Right lobe of liver (tissue), 6 donors: ENCODE data around the gene SPATS2. TPM values are rescaled to one million over a fixed set of nuclear protein-coding genes. Genes with fewer than 3 reads are reported as not detected.

Experiments
- ATAC-seq, 4 donors: fragments of 200-7000 bp; cut with Tn5 transposase; one replicate each; pipeline ENCODE4 v1.9.1; 2020; ENCODE audit warnings: mild to moderate bottlenecking in 4 of 4, moderate library complexity in 4 of 4
- DNase-seq, 3 donors: peaks; one replicate each; pipeline ENCODE4 v3.0.0-alpha.2; 2020
- H3K27ac ChIP-seq, 3 donors: fragments of 200-600 bp; one replicate each; pipeline ENCODE4 v1.8.0; 2022
- H3K27me3 ChIP-seq, 2 donors: fragments of 200-600 bp; one replicate each; pipeline ENCODE4 v1.8.0; 2022
- H3K36me3 ChIP-seq, 4 donors: fragments of 200-600 bp; sonication (generic) in 1 of 4; one replicate each; pipeline versions ENCODE4 v1.5.1 to v1.8.0; 2017 to 2022; ENCODE audit warnings: control low read depth in 1 of 4
- H3K4me1 ChIP-seq, 4 donors: fragments of 200-600 bp; sonication (generic) in 1 of 4; one replicate each; pipeline versions ENCODE4 v1.5.1 to v1.8.0; 2017 to 2022; ENCODE audit warnings: control low read depth in 1 of 4
- H3K4me3 ChIP-seq, 3 donors: fragments of 200-600 bp; one replicate each; pipeline ENCODE4 v1.8.0; 2022
- H3K9me3 ChIP-seq, 4 donors: fragments of 200-600 bp; sonication (generic) in 1 of 4; one replicate each; pipeline versions ENCODE4 v1.5.1 to v1.8.0; 2017 to 2022; ENCODE audit warnings: control low read depth in 1 of 4
- POLR2A ChIP-seq: fragments of 450-650 bp; IDR thresholded peaks from one replicate; pipeline ENCODE4 v1.6.1; 2017; ENCODE audit warnings: antibody characterized with exemption, mild to moderate bottlenecking
- WGBS: methylation state at CpG from one replicate; pipeline ENCODE4 v1.1.6; 2018; ENCODE audit warnings: low coverage, low lambda C conversion rate; ENCODE audit not compliant: insufficient coverage; ENCODE audit errors: missing lambda C conversion rate; 5-methylcytosine and 5-hydroxymethylcytosine counted together
- intact Hi-C, 2 donors: fragments of 100-400 bp; cut with DNase I; formaldehyde crosslinking; loops; one replicate each; pipeline versions ENCODE4 v1.11.2 to v1.14.1; 2022
- total RNA-seq, 6 experiments: library from RNA; depleted of rRNA in 2 of 6; stranded (reverse); fragments of >200 nt in 2 of 6; fragmentation: NEBNext Ultra II Directional in 3 of 6; extraction: Animal tissue kit (Norgen Biotek cat#: 25700) in 3 of 6; gene quantifications; one replicate each; pipeline versions ENCODE4 v1.1.0 to v1.2.4, GENCODE V29; 2016 to 2023
- TF ChIP-seq, protein P1 (sequence below), 4 donors: fragments of 200-600 bp in 3 of 4; fragments of 450-650 bp in 1 of 4; IDR thresholded peaks; one replicate each; pipeline versions ENCODE4 v1.5.1 to v1.8.0; 2016 to 2022; ENCODE audit warnings: antibody characterized with exemption in 4 of 4, mild to moderate bottlenecking in 2 of 4
- donor health status: DM: no; HTN: yes; CAD: no.
- donor health status: DM: no; HTN: no; CAD: no.
- donor health status: DM: no; HTN: no; CAD: no.
- donor health status: DM: no; HTN: yes; CAD: no.
- donor health status: DM: no; HTN: yes; CAD: no.

The SPATS2 gene
- total RNA-seq, 6 experiments from 2014 or later: 3.2 to 6.1 (median 4.4) TPM

DNA sequence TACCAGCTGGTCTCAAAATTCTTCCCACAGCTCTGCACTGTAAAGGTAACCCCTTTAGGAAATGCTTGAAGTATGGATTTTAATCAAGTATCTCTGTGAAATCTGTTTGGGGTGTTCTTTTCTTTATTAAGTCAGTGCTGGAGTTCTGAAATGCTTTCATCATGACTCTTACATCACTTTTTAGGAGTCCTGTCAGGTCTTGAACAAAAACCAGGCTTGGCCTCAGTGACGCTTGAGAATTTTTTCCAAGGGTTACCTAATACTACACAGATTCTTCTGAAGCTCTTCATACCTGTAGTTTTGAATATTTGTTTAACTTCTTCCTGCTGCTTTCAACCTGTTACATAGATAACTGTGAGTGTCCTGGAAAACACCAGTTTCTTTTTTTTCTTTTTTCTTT, 124.6 kb downstream of the SPATS2 start:
- 100% methylated on average over 1 of the region's 1 CpG for WGBS
- Histone ChIP-seq H3K4me3 (no peak overlapping the region), H3K36me3 (no peaks in the 10 kb centered on the region), H3K27me3 (no peaks in the 10 kb centered on the region), H3K27ac (no peak overlapping the region), H3K9me3 (no peaks in the 10 kb centered on the region), H3K4me1 (no peaks in the 10 kb centered on the region)
- ATAC-seq: no peak
- intact Hi-C loops: no loop called here
- TF ChIP-seq, protein P1, sequence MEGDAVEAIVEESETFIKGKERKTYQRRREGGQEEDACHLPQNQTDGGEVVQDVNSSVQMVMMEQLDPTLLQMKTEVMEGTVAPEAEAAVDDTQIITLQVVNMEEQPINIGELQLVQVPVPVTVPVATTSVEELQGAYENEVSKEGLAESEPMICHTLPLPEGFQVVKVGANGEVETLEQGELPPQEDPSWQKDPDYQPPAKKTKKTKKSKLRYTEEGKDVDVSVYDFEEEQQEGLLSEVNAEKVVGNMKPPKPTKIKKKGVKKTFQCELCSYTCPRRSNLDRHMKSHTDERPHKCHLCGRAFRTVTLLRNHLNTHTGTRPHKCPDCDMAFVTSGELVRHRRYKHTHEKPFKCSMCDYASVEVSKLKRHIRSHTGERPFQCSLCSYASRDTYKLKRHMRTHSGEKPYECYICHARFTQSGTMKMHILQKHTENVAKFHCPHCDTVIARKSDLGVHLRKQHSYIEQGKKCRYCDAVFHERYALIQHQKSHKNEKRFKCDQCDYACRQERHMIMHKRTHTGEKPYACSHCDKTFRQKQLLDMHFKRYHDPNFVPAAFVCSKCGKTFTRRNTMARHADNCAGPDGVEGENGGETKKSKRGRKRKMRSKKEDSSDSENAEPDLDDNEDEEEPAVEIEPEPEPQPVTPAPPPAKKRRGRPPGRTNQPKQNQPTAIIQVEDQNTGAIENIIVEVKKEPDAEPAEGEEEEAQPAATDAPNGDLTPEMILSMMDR (IDR thresholded peaks at IDR 0.05): no peak
- no peak for TF ChIP-seq POLR2A
- no peak for DNase-seq

DNA sequence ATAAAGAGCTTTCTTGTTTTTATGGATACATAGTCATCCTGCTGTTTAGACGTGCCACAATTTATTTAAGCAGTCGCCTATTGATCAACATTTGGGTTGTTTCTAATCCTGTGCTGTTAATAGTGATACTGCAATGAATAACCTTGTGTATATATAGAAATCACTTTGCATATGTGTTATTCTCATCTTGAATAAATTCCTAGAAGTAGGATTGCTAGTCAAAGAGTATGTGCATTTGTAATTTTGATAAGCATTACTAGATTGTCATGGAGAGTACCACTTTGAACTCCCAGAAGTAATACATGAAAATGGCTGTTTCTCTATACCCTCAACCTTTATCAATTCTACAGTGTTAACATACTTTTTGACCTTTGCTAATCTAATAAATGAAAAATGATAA, 126.6 kb downstream of the SPATS2 start:
- 89% methylated on average over 2 of the region's 2 CpGs for WGBS
- TF ChIP-seq, protein P1 (IDR thresholded peaks at IDR 0.05): no peak
- no peak for TF ChIP-seq POLR2A

DNA sequence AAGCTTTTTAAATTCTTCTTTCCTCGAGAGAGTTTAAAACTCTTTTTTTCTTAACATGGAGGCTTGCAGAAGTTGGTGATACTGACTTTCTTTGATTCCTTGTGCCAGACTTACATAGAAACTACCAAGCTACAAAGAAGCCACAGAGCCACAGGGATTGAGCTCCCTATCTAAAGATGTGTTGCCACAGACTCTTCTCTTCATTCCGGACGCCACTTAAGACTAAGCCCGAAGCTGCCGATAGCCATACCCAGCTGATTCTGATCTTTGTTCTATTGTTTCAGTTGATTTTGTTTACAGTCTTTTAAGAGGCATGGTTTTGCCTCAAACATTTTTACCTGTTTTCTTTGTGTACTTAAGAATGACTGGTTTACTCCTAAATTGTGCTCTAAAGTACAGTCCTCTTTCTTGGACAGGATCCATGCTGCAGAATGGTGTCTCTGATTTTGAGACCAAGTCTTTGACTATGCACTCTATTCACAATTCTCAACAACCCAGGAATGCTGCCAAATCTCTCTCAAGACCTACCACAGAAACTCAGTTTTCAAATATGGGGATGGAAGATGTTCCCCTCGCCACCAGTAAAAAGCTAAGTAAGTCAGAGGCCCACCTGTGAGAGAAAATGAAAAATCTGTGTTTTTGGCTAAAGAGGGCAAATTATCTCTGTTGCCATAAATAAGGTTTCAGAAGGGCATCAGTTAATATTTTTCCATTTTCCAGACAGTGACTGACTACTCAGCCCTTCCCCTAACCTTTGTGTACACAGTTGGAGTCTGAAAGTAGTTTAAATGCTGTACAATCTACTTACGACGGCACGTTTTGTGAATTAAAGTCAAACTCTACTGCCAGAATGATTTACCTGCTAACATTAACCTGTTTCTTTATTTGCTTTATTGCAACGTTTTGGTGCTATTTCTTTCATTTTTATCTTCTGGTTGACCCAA, 129.4 kb downstream of the SPATS2 start:
- intact Hi-C loops: no loop called here
- no peaks in the 10 kb centered on the region for H3K36me3 ChIP-seq
- WGBS: 87% methylated on average over 10 of the region's 10 CpGs
- no peaks in the 10 kb centered on the region for H3K27me3 ChIP-seq
- ATAC-seq: no peak
- H3K9me3 ChIP-seq: no peaks in the 10 kb centered on the region
- no peak overlapping the region for H3K4me3 ChIP-seq
- TF ChIP-seq POLR2A: no peak
- TF ChIP-seq, protein P1 (IDR thresholded peaks at IDR 0.05): no peak
- no peak overlapping the region for H3K27ac ChIP-seq
- H3K4me1 ChIP-seq: no peaks in the 10 kb centered on the region
- no peak for DNase-seq

More for the DNA sequence above, 126.6 kb downstream of the SPATS2 start:
- no peaks in the 10 kb centered on the region for H3K4me1 ChIP-seq
- no peaks in the 10 kb centered on the region for H3K27me3 ChIP-seq
- H3K9me3 ChIP-seq: no peaks in the 10 kb centered on the region
- intact Hi-C loops: no loop called here
- ATAC-seq (no peak), DNase-seq (no peak)
- H3K4me3 ChIP-seq: no peak overlapping the region
- H3K27ac ChIP-seq: no peak overlapping the region
- H3K36me3 ChIP-seq: no peaks in the 10 kb centered on the region

DNA sequence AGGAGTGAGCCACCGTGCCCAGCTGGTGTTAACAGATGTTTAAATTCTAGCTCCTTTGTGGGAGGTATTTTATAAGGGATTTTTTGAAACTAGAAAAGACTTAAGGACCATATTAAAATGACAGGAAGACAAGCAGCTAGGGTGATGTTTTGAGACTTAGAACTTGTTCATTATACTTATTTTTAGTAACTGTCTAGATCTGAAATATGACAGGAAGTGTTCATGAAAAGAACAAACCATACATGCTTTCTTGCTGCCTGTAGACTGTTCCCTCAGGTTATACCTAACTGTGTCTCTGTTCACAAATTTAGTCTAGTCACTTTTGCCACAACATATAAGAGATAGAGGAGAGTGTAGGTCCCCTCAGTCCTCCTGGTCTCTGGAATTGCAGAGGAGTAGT, 134.6 kb downstream of the SPATS2 start:
- intact Hi-C loops: no loop called here
- Histone ChIP-seq H3K4me3 (no peak overlapping the region), H3K36me3 (no peaks in the 10 kb centered on the region), H3K27ac (no peak overlapping the region), H3K9me3 (no peaks in the 10 kb centered on the region), H3K27me3 (no peaks in the 10 kb centered on the region), H3K4me1 (no peaks in the 10 kb centered on the region)
- 89% methylated on average over 1 of the region's 1 CpG for WGBS
- no peak for TF ChIP-seq POLR2A
- TF ChIP-seq, protein P1 (IDR thresholded peaks at IDR 0.05): no peak
- no peak for DNase-seq
- no peak for ATAC-seq
